CD4-positive, CD25-positive, alpha-beta regulatory T cell (primary cell): Measurements from ENCODE around the gene ZNF326. TPM values are rescaled to one million over a fixed set of nuclear protein-coding genes. Genes with fewer than 3 reads are reported as not detected.
A peak's percentile ranks its signal among the peaks of the same experiment; 100 is the strongest.

Source experiments
- ATAC-seq, 2 donors: fragments of 150-1000 bp; cut with Tn5 transposase; one replicate each; pipeline ENCODE4 v1.10.0; 2021; ENCODE audit warnings: low read depth in 2 of 2, moderate number of reproducible peaks in 2 of 2, moderate library complexity in 1 of 2
- DNase-seq, 3 donors: peaks; one replicate each; pipeline versions ENCODE4 v3.0.0 to v3.0.0-alpha.2; 2012 to 2022; ENCODE audit warnings: mixed read lengths in 1 of 3
- H3K27ac ChIP-seq: one replicate; pipeline ENCODE4 v1.7.0; 2013; ENCODE audit warnings: mild to moderate bottlenecking, low read length; ENCODE audit not compliant: insufficient read depth, poor library complexity, severe bottlenecking
- H3K27me3 ChIP-seq: one replicate; pipeline ENCODE4 v1.7.0; 2013; ENCODE audit warnings: low read length; ENCODE audit not compliant: control insufficient read depth, insufficient read depth
- H3K36me3 ChIP-seq: one replicate; pipeline ENCODE4 v1.7.0; 2013; ENCODE audit warnings: mild to moderate bottlenecking, low read length, moderate library complexity; ENCODE audit not compliant: control insufficient read depth, insufficient read depth
- H3K4me1 ChIP-seq: 2 replicates; pipeline ENCODE4 v1.7.0; 2013; ENCODE audit warnings: mild to moderate bottlenecking, low read length; ENCODE audit not compliant: insufficient read depth, control insufficient read depth, poor library complexity, severe bottlenecking
- H3K4me3 ChIP-seq: one replicate; pipeline ENCODE4 v1.7.0; 2013; ENCODE audit warnings: low read depth, mild to moderate bottlenecking, low read length, moderate library complexity
- H3K9me3 ChIP-seq, 2 experiments: 1 replicate in 1 of 2; 2 replicates in 1 of 2; pipeline ENCODE4 v1.7.0; 2013; ENCODE audit warnings: low read length in 2 of 2, mild to moderate bottlenecking in 1 of 2, moderate library complexity in 1 of 2; ENCODE audit not compliant: control insufficient read depth in 2 of 2
- H3K27ac Mint-ChIP-seq, 3 donors: one replicate each; pipeline ENCODE4 v1.8.0; 2020 to 2022; ENCODE audit warnings: mild to moderate bottlenecking in 3 of 3, mixed read lengths in 3 of 3, moderate library complexity in 2 of 3
- H3K27me3 Mint-ChIP-seq: one replicate; pipeline ENCODE4 v1.8.0; 2022; ENCODE audit warnings: mild to moderate bottlenecking, mixed read lengths
- H3K36me3 Mint-ChIP-seq: one replicate; pipeline ENCODE4 v1.8.0; 2020; ENCODE audit warnings: mixed read lengths
- H3K4me1 Mint-ChIP-seq, 4 donors: one replicate each; pipeline ENCODE4 v1.8.0; 2020 to 2022; ENCODE audit warnings: mixed read lengths in 4 of 4, mild to moderate bottlenecking in 1 of 4
- H3K4me3 Mint-ChIP-seq, 4 donors: one replicate each; pipeline ENCODE4 v1.8.0; 2020 to 2022; ENCODE audit warnings: mild to moderate bottlenecking in 4 of 4, mixed read lengths in 4 of 4, moderate library complexity in 3 of 4
- H3K9me3 Mint-ChIP-seq, 7 donors: one replicate each; pipeline ENCODE4 v1.8.0; 2020 to 2022; ENCODE audit warnings: mixed read lengths in 7 of 7, mild to moderate bottlenecking in 3 of 7, moderate library complexity in 2 of 7
- polyA plus RNA-seq, 4 donors: library from polyadenylated mRNA; unstranded; fragments of 300-500 nt; fragmentation: Illumina TruSeq; gene quantifications; one replicate each; pipeline ENCODE4 v1.2.3, GENCODE V29; 2021
- total RNA-seq: library from RNA; stranded (reverse); gene quantifications from one replicate; pipeline ENCODE4 v1.2.3, GENCODE V29; 2022

The ZNF326 gene
- total and polyA plus RNA-seq, 5 donors from 2014 or later: 3.8 to 45.7 (median 5.0) TPM

DNA sequence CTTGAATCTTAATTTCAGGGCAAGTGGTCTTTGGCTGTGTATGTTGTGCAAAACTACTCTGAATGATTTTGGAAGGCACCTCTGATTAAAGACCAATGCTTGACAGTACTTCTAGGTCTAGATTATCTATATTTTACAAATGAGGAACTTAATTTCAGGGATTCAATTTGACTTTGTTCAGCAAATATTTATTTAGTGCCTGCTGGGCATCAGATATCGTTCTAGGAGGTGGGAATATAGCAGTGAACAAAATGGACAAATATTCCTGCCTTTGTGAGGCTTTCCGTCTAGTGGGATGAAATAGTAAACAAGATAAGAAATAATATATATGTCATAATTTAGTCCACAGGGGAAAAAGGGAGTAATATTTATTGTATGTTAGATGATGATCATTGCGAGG is 4.7 kb downstream of the ZNF326 start:
- no peaks in the 10 kb centered on the region for H3K27me3 ChIP-seq
- H3K4me3 ChIP-seq: no peak overlapping the region
- ATAC-seq (no peak), DNase-seq (no peak)
- peaks cover 8% of the 10 kb centered on the region for H3K36me3 ChIP-seq
- Mint-ChIP-seq H3K9me3 (peaks cover 0 to 2% (median 0%) of the 10 kb centered on the region in 7 donors), H3K4me3 (peak overlapping the region in 1 of 4 donors; percentile 61), H3K36me3 (peaks cover 3% of the 10 kb centered on the region), H3K27me3 (no peaks in the 10 kb centered on the region), H3K4me1 (peaks cover 35 to 68% (median 49%) of the 10 kb centered on the region in 4 donors), H3K27ac (no peak overlapping the region)
- peaks cover 24% of the 10 kb centered on the region for H3K4me1 ChIP-seq
- H3K9me3 ChIP-seq: no peaks in the 10 kb centered on the region
- no peak overlapping the region for H3K27ac ChIP-seq

DNA sequence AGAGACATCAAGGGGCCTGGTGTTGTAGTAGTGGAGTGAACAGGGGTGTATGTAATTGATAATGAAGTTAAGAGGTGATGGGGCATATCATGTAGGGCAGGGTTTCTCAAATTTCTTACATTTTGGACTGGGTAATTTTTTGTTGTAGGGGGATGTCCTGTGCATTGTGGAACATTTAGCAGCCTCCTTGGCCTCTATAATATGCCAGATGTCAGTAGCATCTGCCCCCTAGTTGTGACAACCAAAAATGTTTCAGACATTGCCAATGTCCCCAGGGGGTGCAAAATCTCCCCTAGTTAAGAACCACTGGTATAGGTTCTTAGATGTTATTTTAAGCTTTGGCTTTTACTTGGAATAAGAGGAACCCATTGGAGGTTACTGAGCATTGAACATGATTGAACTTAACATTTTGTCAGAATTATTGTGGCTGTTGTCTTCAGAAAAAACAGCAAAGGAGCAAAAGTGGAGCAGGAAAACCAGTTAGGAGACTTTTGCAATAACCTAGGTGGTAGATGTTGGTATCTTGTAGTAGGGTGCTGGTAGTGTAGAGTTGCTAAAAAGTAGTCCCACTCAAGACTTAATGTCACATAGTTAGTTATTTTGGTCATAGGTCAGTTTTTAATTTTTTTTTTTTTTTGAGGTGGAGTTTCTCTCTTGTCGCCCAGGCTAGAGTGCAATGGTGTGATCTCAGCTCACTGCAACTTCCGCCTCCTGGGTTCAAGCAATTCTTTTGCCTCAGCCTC is 6.2 kb downstream of the ZNF326 start:
- H3K27me3 ChIP-seq: no peaks in the 10 kb centered on the region
- no peak overlapping the region for H3K4me3 ChIP-seq
- H3K4me3 Mint-ChIP-seq: no peak overlapping the region
- peaks cover 37 to 68% (median 50%) of the 10 kb centered on the region in 4 donors for H3K4me1 Mint-ChIP-seq
- peaks cover 16% of the 10 kb centered on the region for H3K4me1 ChIP-seq
- H3K9me3 Mint-ChIP-seq: peaks cover 0 to 2% (median 0%) of the 10 kb centered on the region in 7 donors
- H3K27me3 Mint-ChIP-seq: no peaks in the 10 kb centered on the region
- ATAC-seq (peak in 1 of 2 donors; percentile 42), DNase-seq (peak in 1 of 3 donors; percentile 31)
- H3K9me3 ChIP-seq: no peaks in the 10 kb centered on the region
- peaks cover 12% of the 10 kb centered on the region for H3K36me3 Mint-ChIP-seq
- H3K36me3 ChIP-seq: peaks cover 16% of the 10 kb centered on the region
- H3K27ac Mint-ChIP-seq: peak overlapping the region in 2 of 3 donors; percentile 24 to 26
- H3K27ac ChIP-seq: no peak overlapping the region

DNA sequence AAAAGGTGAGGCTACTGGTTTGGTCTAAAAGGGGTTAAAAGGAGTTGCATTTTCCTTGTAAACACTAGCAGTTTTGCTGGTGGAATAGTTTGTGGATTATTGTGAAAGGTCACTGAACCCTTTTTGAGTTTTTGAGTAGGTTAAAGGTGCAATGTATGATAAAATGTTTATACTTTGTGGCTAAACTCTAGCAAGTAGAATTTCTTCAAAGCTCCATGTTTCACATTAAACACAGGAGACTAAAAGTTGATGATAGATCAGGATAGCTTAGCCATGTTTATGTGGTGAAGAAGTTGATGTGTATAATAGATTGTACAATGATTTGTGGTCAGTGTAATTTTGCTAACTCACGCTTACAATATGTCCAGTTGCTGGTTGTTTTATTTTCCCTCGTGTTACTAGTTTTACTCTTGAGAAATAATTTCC is 13.1 kb downstream of the ZNF326 start:
- Histone ChIP-seq H3K36me3 (peaks cover 53% of the 10 kb centered on the region), H3K4me1 (no peaks in the 10 kb centered on the region), H3K4me3 (no peak overlapping the region), H3K9me3 (no peaks in the 10 kb centered on the region), H3K27ac (no peak overlapping the region), H3K27me3 (no peaks in the 10 kb centered on the region)
- Mint-ChIP-seq H3K27ac (no peak overlapping the region), H3K9me3 (no peaks in the 10 kb centered on the region), H3K4me3 (no peak overlapping the region), H3K36me3 (peaks cover 46% of the 10 kb centered on the region), H3K4me1 (peaks cover 21 to 28% (median 26%) of the 10 kb centered on the region in 4 donors), H3K27me3 (no peaks in the 10 kb centered on the region)
- DNase-seq (no peak), ATAC-seq (no peak)

DNA sequence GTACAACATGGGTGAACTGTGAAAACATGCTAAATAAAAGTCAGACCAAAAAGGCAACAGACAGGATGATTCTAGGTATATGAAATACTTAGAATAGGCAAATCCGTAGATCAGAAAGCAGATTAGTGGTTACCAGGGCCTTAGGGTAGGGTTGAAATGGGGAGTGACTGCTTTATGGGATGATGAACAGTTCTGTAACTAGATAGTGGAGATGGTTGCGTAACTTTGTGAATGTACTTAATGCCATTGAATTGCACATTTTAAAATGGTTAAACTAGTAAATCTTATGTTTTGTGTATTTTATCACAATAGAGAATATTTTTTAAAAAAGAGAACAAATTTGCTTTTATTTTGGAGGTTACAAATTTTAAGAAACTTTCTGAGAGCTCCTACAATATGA is 17.4 kb downstream of the ZNF326 start:
- H3K27me3 ChIP-seq: no peaks in the 10 kb centered on the region
- H3K4me1 Mint-ChIP-seq: peaks cover 10 to 17% (median 13%) of the 10 kb centered on the region in 4 donors
- no peaks in the 10 kb centered on the region for H3K27me3 Mint-ChIP-seq
- no peak for DNase-seq
- no peak overlapping the region for H3K4me3 ChIP-seq
- no peak overlapping the region for H3K4me3 Mint-ChIP-seq
- H3K4me1 ChIP-seq: no peaks in the 10 kb centered on the region
- no peaks in the 10 kb centered on the region for H3K9me3 Mint-ChIP-seq
- H3K27ac Mint-ChIP-seq: no peak overlapping the region
- no peak overlapping the region for H3K27ac ChIP-seq
- no peaks in the 10 kb centered on the region for H3K9me3 ChIP-seq
- peaks cover 68% of the 10 kb centered on the region for H3K36me3 ChIP-seq
- no peak for ATAC-seq
- H3K36me3 Mint-ChIP-seq: peaks cover 57% of the 10 kb centered on the region

DNA sequence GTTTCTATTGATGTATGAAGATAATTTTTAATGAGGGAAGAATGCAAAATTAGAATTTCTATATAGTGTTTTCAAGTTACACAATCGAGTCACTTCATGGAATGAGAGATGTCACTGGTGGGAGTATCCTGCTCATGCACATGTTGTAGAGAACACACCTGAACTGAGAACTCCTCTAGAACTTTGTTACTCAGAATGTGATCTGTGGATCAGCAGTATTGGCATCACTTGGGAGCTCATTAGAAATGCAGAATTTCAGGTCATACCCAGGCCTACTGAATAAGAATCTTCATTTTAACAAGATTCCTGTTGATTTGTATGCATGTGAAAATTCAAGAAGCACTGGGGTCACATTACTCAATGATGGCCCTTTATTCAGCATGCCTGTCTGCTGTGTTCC is 28.8 kb downstream of the ZNF326 start:
- H3K27me3 ChIP-seq: no peaks in the 10 kb centered on the region
- no peaks in the 10 kb centered on the region for H3K27me3 Mint-ChIP-seq
- H3K27ac Mint-ChIP-seq: no peak overlapping the region

DNA sequence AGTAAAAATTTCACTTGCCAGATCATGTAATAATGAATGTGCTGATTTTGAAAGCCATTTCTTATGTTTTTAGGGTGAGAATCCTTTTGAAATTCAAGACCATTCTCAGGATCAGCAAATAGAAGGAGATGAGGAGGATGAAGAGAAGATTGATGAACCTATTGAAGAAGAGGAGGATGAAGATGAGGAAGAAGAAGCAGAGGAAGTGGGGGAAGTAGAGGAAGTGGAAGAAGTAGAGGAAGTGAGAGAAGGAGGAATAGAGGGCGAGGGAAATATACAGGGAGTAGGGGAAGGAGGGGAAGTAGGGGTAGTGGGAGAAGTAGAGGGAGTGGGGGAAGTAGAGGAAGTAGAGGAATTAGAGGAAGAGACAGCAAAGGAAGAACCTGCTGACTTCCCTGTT is 32.4 kb downstream of the ZNF326 start:
- H3K4me1 Mint-ChIP-seq: peaks cover 0 to 5% (median 2%) of the 10 kb centered on the region in 4 donors
- DNase-seq: no peak
- H3K36me3 Mint-ChIP-seq: peaks cover 64% of the 10 kb centered on the region
- no peaks in the 10 kb centered on the region for H3K4me1 ChIP-seq
- H3K27ac ChIP-seq: no peak overlapping the region
- peaks cover 5 to 18% (median 7%) of the 10 kb centered on the region in 7 donors for H3K9me3 Mint-ChIP-seq
- H3K36me3 ChIP-seq: peaks cover 80% of the 10 kb centered on the region
- H3K27me3 Mint-ChIP-seq: no peaks in the 10 kb centered on the region
- H3K4me3 Mint-ChIP-seq: no peak overlapping the region
- peaks cover 19% of the 10 kb centered on the region in 2 experiments for H3K9me3 ChIP-seq
- no peak for ATAC-seq
- no peak overlapping the region for H3K27ac Mint-ChIP-seq
- H3K27me3 ChIP-seq: no peaks in the 10 kb centered on the region
- H3K4me3 ChIP-seq: no peak overlapping the region

More for the DNA sequence above, 28.8 kb downstream of the ZNF326 start:
- H3K36me3 Mint-ChIP-seq: peaks cover 81% of the 10 kb centered on the region
- DNase-seq: no peak
- Histone ChIP-seq H3K36me3 (peaks cover 96% of the 10 kb centered on the region), H3K4me1 (no peaks in the 10 kb centered on the region), H3K9me3 (peaks cover 20 to 25% of the 10 kb centered on the region in 2 experiments), H3K4me3 (no peak overlapping the region), H3K27ac (no peak overlapping the region)
- peaks cover 0 to 10% (median 0%) of the 10 kb centered on the region in 4 donors for H3K4me1 Mint-ChIP-seq
- no peak for ATAC-seq
- H3K4me3 Mint-ChIP-seq: no peak overlapping the region
- peaks cover 7 to 28% (median 11%) of the 10 kb centered on the region in 7 donors for H3K9me3 Mint-ChIP-seq

DNA sequence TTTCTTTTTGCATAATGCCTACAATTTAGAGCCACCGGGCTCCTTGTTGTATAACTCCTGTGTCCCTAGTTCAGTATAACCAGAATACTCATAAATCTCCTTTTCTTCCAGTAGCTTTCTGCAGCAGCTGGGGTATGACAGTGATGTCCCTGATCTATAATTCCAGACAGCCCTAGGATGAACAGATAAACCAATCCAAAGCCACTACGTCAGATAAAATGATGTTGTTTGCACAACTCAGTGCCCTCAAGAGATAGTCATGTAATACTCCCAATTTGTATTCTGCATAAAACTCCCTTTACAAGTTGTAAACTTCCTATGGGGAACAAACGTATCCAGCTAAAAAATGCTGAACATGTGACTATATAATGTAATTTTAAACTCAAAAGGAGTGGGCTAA is 44.7 kb downstream of the ZNF326 start:
- no peak overlapping the region for H3K27ac Mint-ChIP-seq

DNA sequence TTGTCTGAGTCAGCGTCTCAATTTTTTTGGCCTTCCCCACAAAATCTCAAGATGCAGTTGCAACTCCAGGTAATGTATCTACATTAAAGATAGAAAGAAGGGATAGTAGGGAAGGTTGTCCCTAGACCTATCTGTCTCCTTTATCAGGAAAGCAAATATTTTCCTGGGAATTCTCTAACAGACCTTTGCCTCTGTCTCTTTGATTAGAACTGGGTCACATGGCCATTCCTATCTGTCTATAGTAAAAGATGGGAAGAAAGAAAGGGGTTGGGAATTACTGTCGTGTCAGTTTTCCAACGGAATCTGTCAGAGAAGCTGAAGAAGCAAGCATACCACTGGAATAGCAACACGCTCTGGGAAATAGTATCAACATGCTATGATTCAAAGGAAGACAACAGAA is 48.7 kb downstream of the ZNF326 start:
- H3K4me3 ChIP-seq: no peak overlapping the region
- Mint-ChIP-seq H3K27me3 (peaks cover 23% of the 10 kb centered on the region), H3K9me3 (peaks cover 0 to 1% (median 0%) of the 10 kb centered on the region in 7 donors), H3K27ac (no peak overlapping the region), H3K4me3 (no peak overlapping the region), H3K4me1 (no peaks in the 10 kb centered on the region), H3K36me3 (no peaks in the 10 kb centered on the region)
- DNase-seq: no peak
- H3K4me1 ChIP-seq: no peaks in the 10 kb centered on the region
- peaks cover 6% of the 10 kb centered on the region for H3K27me3 ChIP-seq
- no peak for ATAC-seq
- no peaks in the 10 kb centered on the region for H3K9me3 ChIP-seq
- H3K36me3 ChIP-seq: no peaks in the 10 kb centered on the region
- no peak overlapping the region for H3K27ac ChIP-seq

More for the DNA sequence above, 44.7 kb downstream of the ZNF326 start:
- no peak for ATAC-seq
- Mint-ChIP-seq H3K4me1 (no peaks in the 10 kb centered on the region), H3K4me3 (no peak overlapping the region), H3K27me3 (peaks cover 14% of the 10 kb centered on the region), H3K9me3 (no peaks in the 10 kb centered on the region), H3K36me3 (no peaks in the 10 kb centered on the region)
- H3K27ac ChIP-seq: no peak overlapping the region
- H3K9me3 ChIP-seq: no peaks in the 10 kb centered on the region
- H3K36me3 ChIP-seq: no peaks in the 10 kb centered on the region
- no peak for DNase-seq
- peaks cover 2% of the 10 kb centered on the region for H3K27me3 ChIP-seq
- no peak overlapping the region for H3K4me3 ChIP-seq
- no peaks in the 10 kb centered on the region for H3K4me1 ChIP-seq
